Uterus (tissue), 2 donors: Measurements from ENCODE around the gene MYL12B.

Source experiments
- CTCF ChIP-seq, 4 experiments: fragments of 200-600 bp in 2 of 4; fragments of 450-650 bp in 2 of 4; sonication (generic) in 2 of 4; IDR thresholded peaks; one replicate each; pipeline ENCODE4 v1.5.1; 2016 to 2019; ENCODE audit warnings: antibody characterized with exemption in 4 of 4, mild to moderate bottlenecking in 2 of 4, moderate library complexity in 1 of 4
- POLR2A ChIP-seq, 2 donors: fragments of 450-650 bp; IDR thresholded peaks; one replicate each; pipeline ENCODE4 v1.6.1; 2016; ENCODE audit warnings: antibody characterized with exemption in 2 of 2, mild to moderate bottlenecking in 1 of 2, moderate library complexity in 1 of 2

- TF ChIP-seq CTCF (IDR thresholded peaks at IDR 0.05) (no peak), POLR2A (IDR thresholded peaks at IDR 0.05) (no peak)
These were observed 31.4 kb downstream of the MYL12B start for GRCh38 chr18:3293196-3293951.
